A673 (cell line): ENCODE data around the gene NEK6. TPM values are rescaled to one million over a fixed set of nuclear protein-coding genes. Genes with fewer than 3 reads are reported as not detected.

Source experiments
- BruUV-seq: library from RNA; stranded (reverse); fragments of 400-500 nt; replicated peaks from 2 replicates; lab custom pipeline; 2021; lab: Mats Ljungman, UMichigan
- CTCF ChIA-PET: fragments of 300-600 bp; sonication (Branson Sonifier 250); formaldehyde crosslinking; loops from one replicate; lab custom pipeline; 2022; ENCODE audit warnings: antibody characterized with exemption; lab: Charles Lee
- POLR2A ChIA-PET: fragments of 300-600 bp; sonication (Branson Sonifier 250); formaldehyde crosslinking; loops from one replicate; lab custom pipeline; 2022; ENCODE audit warnings: antibody characterized with exemption; ENCODE audit not compliant: low non-redundant PET; lab: Charles Lee
- DNase-seq: peaks from one replicate; pipeline ENCODE4 v3.0.0-alpha.2; 2015; ENCODE audit warnings: low spot score
- H3K27ac ChIP-seq: fragments of 200-600 bp; sonication (generic); 2 replicates; pipeline ENCODE4 v1.5.1; 2016; ENCODE audit warnings: mixed run types, low read depth, mild to moderate bottlenecking, mixed read lengths, antibody characterized with exemption, low read length; ENCODE audit not compliant: poor library complexity, severe bottlenecking
- H3K27me3 ChIP-seq: fragments of 200-600 bp; sonication (generic); replicated peaks from 2 replicates; pipeline ENCODE4 v1.6.1; 2017; ENCODE audit warnings: mixed run types, low read depth, mild to moderate bottlenecking, mixed read lengths, antibody characterized with exemption, low read length; ENCODE audit not compliant: insufficient read depth, poor library complexity
- H3K36me3 ChIP-seq: fragments of 200-600 bp; sonication (generic); 2 replicates; pipeline ENCODE4 v1.6.1; 2016; ENCODE audit warnings: mixed run types, mild to moderate bottlenecking, mixed read lengths, antibody characterized with exemption, low read length; ENCODE audit not compliant: insufficient read depth, poor library complexity, severe bottlenecking
- H3K4me1 ChIP-seq: fragments of 200-600 bp; sonication (generic); 2 replicates; pipeline ENCODE4 v1.6.1; 2017; ENCODE audit warnings: mixed run types, mild to moderate bottlenecking, mixed read lengths, antibody characterized with exemption, low read length; ENCODE audit not compliant: insufficient read depth, poor library complexity, severe bottlenecking
- H3K4me3 ChIP-seq: fragments of 200-600 bp; sonication (generic); 2 replicates; pipeline ENCODE4 v1.5.1; 2016; ENCODE audit warnings: low read depth, mixed run types, mild to moderate bottlenecking, mixed read lengths, low read length; ENCODE audit not compliant: poor library complexity, severe bottlenecking
- H3K9me3 ChIP-seq: fragments of 200-600 bp; sonication (generic); 2 replicates; pipeline ENCODE4 v1.6.1; 2016; ENCODE audit warnings: mixed run types, low read depth, mild to moderate bottlenecking, mixed read lengths, antibody characterized with exemption, low read length; ENCODE audit not compliant: poor library complexity, severe bottlenecking
- CTCF ChIP-seq: fragments of 300-800, 200-600 bp; sonication (generic); conservative IDR thresholded peaks from 2 replicates; pipeline ENCODE4 v1.5.1; 2017; ENCODE audit warnings: low read depth, mild to moderate bottlenecking, antibody characterized with exemption, low read length, moderate library complexity, mixed read lengths
- EZH2 ChIP-seq: fragments of 200-600 bp; sonication (generic); IDR thresholded peaks from 2 replicates; pipeline ENCODE4 v1.6.1; 2017; ENCODE audit warnings: borderline replicate concordance, low read depth, mild to moderate bottlenecking, mixed read lengths, antibody characterized with exemption, low read length; ENCODE audit not compliant: poor library complexity, severe bottlenecking
- intact Hi-C: fragments of 100-400 bp; cut with micrococcal nuclease; formaldehyde crosslinking; loops from one replicate; pipeline ENCODE4 v1.10.0; 2022; ENCODE audit not compliant: unreplicated experiment
- total RNA-seq: library from RNA; stranded (reverse); gene quantifications from 2 replicates; pipeline ENCODE4 v1.2.3, GENCODE V29; 2021

NEK6 gene
- total RNA-seq, 1 experiment from 2014 or later: 23.3 TPM

DNA sequence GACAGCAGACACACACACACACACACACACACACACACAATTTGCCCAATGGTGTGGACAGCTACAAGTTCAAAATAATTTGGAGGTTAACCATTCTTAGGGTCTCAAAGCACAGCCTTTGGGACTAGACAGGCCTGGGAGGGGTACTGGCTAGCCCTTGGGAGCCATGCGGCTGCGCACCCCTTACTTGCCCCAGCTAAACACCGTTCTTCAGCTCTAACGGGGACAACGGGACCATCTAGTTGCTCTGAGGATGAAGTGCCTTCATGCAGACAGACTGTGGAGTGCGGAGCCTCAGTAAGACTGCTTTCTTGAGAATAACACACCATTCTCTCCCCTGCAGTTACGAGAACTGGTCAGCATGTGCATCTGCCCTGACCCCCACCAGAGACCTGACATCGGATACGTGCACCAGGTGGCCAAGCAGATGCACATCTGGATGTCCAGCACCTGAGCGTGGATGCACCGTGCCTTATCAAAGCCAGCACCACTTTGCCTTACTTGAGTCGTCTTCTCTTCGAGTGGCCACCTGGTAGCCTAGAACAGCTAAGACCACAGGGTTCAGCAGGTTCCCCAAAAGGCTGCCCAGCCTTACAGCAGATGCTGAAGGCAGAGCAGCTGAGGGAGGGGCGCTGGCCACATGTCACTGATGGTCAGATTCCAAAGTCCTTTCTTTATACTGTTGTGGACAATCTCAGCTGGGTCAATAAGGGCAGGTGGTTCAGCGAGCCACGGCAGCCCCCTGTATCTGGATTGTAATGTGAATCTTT is 92.9 kb downstream of the NEK6 start:
- no peaks in the 10 kb centered on the region for H3K4me1 ChIP-seq
- intact Hi-C loops: no loop called here
- H3K27me3 ChIP-seq: no peaks in the 10 kb centered on the region
- no peaks in the 10 kb centered on the region for H3K9me3 ChIP-seq
- no TSS peak for BruUV-seq
- H3K27ac ChIP-seq: no peak overlapping the region
- CTCF ChIA-PET: no interaction called here
- H3K4me3 ChIP-seq: no peak overlapping the region
- H3K36me3 ChIP-seq: peaks cover 64% of the 10 kb centered on the region
- no peak for DNase-seq
- TF ChIP-seq EZH2: no peak
- TF ChIP-seq CTCF: no peak
- POLR2A ChIA-PET: no interaction called here

DNA sequence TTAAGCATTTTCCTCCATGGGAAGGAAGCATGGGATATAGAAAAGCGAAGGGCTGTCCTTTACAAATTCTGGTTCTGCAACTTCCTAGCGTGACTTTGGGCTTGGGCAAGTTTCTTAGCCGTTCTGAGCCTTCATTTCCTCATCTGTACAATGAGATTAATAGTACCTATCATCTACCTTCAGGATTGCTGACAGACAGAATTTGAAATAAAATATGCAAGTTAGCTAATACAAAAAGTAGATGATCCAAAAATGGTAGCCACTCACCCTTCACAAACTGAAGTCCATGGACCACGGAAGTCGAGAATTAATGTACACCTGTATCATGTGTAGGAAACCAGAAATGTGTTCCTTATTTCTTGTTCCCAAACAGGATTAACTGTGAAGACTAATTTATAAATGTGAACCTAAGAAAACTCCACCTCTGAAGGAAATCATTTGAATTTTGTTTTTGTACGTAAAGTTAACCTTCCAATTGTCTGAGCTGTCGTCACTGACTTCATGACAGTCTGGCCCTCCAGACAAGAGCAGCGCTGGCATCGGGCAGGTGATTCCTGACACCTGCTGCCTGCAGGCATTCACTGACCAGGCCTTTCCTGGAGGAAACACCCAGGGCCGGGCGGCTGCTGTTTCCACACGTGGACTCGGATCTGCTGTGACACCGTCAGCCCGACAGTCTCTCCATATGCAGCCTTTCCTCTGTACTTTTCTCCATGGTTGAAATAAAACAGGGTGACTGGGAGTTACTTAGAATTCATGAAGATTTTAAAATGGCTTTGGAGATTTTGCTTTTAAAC is 94.1 kb downstream of the NEK6 start:
- ChIA-PET CTCF (no interaction called here), POLR2A (no interaction called here)
- TF ChIP-seq CTCF (no peak), EZH2 (no peak)
- DNase-seq: no peak
- H3K36me3 ChIP-seq: peaks cover 64% of the 10 kb centered on the region
- BruUV-seq: no TSS peak
- H3K27me3 ChIP-seq: no peaks in the 10 kb centered on the region
- H3K27ac ChIP-seq: no peak overlapping the region
- H3K4me3 ChIP-seq: no peak overlapping the region
- intact Hi-C loops: no loop called here
- H3K9me3 ChIP-seq: no peaks in the 10 kb centered on the region
- H3K4me1 ChIP-seq: no peaks in the 10 kb centered on the region

DNA sequence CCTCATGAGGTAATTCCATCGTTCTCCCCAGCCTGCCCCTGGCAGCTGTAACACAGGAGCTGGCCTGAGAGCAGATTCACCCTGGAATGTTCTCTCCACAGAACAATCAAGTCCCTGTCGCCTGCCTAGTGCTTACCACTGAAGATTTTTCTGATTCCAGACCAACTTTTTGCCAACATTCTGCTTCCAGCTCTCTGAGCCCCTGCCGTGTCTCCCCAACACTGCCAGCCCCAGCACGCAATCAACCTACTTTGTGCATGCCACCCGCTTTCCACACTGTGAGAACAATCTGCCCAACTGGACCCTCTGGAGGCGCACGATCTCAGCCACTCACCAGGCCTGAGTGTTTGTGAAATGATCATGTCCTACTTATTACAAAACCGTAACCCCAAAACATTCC is 94.9 kb downstream of the NEK6 start:
- POLR2A ChIA-PET: no interaction called here
- CTCF ChIA-PET: no interaction called here
- no peak for DNase-seq

More for the DNA sequence above, 94.9 kb downstream of the NEK6 start:
- H3K4me3 ChIP-seq: no peak overlapping the region
- intact Hi-C loops: no loop called here
- no peaks in the 10 kb centered on the region for H3K27me3 ChIP-seq
- no TSS peak for BruUV-seq
- no peaks in the 10 kb centered on the region for H3K9me3 ChIP-seq
- H3K4me1 ChIP-seq: no peaks in the 10 kb centered on the region
- TF ChIP-seq EZH2 (no peak), CTCF (no peak)
- H3K36me3 ChIP-seq: peaks cover 58% of the 10 kb centered on the region
- no peak overlapping the region for H3K27ac ChIP-seq
